HG03097 (cell line): ENCODE measurements around the gene SSC5D.

Source experiments
- ATAC-seq: cut with Tn5 transposase; IDR thresholded peaks from one replicate; pipeline ENCODE4 v1.9.1; 2021; ENCODE audit not compliant: unreplicated experiment, low FRiP score

Gene SSC5D

DNA sequence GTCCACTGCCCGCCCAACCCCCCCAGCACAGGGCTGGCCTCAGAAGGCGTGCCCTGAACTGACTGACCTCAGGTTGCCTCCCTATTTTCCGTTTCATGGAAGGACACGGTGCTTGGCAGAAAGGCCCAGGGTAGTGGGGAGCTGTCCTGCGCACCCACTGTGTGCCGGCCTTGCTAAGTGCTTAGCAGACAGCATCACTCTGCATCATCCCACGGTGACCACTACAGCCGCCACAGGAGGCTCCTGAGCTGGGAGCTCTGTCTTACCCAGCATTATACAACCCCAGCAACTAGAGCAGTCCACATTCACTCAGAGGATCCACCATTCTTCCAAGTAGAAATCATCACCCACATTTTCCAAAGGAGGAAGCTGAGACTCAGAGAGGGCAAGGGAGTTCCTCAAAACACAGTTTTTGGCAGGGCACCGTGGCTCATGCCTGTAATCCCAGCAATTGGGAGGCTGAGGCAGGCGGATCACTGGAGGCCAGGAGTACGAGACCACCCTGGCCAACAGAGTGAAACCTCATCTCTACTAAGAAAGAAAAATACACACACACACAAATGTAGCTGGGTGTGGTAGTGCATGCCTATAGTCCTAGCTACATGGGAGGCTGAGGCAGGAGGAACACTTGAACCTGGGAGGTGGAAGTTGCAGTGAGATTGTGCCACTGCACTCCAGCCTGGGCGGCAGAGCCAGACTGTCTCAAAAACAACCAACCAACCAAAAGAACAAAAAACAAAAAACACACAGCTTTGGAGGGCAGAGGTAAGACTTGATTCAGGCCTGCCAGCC is 47.1 kb downstream of the SSC5D start:
- no peak for ATAC-seq

DNA sequence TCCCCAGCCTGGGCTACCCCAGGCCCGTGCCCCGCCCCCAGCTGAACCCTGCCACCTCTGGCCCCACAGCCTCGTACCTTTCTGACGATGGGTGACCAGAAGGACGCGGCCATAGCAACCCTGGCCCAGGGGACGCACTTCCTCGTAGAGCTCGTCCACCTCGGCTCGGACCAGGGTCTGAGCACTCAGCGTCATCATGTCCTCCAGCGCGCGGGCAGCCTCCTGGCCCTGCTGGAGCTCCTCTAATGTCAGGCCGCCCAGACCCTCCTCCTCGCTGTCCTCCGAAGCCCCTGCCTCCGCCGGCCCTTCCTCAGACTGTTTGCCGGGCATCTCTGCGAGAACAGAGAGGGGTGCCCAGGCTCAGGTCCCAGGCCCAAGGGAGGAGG is 47.7 kb downstream of the SSC5D start:
- no peak for ATAC-seq

DNA sequence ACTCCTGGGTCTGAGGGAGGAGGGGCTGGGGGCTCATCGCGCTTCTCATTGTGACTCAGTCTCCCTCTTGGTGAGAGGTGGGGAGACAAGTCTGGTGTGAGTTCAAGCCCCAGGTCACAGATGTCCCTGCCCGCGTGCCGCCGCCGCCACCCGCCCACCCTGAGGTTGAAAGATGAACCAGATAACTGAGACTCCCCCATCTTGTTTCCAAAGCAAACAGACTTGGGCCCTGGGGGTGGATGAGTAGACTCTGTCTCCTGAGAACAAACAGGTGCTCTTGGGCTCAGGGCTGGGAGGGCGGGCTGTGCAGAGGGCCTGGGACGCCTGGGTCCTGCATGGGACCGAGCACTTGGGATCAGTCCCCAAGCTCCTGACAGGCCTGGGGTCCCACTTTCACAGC is 48.1 kb downstream of the SSC5D start:
- ATAC-seq = no peak

DNA sequence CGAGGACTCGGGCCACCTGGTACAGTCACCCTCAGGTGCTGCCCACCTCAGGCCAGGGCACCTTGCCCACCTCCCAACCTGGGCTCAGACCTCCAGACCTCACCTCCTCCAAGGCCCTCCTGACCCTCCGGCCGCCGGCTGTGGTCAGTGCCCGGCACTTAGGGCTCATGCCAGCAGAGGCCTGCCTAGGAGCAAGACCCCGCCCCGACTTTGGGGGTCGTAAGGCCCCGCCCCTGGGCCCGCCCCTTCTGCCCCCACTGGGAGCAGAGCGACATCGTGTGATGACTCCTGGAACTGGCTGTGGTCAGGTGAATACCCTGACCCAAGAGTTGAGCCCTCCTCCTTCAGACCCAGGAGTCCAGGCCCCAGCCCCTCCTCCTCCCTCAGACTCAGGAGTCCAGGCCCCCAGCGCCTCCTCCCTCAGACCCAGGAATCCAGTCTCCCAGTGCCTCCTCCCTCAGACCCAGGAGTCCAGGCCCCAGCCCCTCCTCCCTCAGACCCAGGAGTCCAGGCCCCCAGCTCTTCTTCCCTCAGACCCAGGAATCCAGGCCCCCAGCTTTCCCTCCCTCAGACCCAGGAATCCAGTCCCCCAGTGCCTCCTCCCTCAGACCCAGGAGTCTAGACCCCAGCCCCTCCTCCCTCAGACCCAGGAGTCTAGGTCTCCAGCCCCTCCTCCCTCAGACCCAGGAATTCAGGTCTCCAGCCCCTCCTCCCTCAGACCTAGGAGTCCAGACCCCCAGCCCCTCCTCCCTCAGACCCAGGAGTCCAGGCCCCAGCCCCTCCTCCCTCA is 48.9 kb downstream of the SSC5D start, which contains the start of gene SBK2:
TSS of gene SBK2 (minus strand) at position 183 of the 790 bp plus-strand sequence. CDS start 839 bp downstream, outside the sequence.
- no peak for ATAC-seq

DNA sequence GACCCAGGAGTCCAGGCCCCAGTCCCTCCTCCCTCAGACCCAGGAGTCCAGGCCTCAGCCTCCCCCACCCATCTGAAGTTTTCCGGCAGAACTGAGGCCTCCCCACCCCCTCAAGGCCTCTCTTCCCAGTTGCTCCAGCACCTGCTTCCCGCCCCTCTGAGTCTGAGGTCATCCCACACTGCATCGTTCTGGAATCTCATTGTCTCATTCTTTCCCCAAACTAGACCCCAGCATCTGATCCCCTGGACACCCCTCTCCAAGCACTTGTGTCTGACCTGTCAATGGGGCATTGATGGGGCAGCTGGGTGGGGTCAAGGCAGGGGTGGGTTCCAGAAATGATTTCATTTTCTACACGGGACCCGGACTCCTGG is 49.5 kb downstream of the SSC5D start:
- no peak for ATAC-seq

DNA sequence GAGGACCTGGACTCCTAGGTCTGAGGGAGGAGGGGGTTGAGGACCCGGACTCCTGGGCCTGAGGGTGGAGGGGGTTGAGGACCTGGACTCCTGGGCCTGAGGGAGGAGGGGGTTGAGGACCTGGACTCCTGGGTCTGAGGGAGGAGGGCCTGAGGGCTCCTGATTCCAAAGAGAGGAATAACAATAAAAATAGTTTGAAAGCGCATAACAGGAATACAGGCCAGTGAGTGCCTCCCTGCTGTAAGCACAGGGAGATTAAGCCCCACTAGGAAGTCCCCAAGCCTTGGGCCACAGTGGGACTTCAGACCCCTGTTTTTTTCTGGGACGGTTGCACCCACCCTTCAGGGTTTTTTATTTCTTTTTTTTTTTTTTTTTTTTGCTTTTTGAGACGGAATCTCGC is 49.9 kb downstream of the SSC5D start:
- ATAC-seq = no peak

DNA sequence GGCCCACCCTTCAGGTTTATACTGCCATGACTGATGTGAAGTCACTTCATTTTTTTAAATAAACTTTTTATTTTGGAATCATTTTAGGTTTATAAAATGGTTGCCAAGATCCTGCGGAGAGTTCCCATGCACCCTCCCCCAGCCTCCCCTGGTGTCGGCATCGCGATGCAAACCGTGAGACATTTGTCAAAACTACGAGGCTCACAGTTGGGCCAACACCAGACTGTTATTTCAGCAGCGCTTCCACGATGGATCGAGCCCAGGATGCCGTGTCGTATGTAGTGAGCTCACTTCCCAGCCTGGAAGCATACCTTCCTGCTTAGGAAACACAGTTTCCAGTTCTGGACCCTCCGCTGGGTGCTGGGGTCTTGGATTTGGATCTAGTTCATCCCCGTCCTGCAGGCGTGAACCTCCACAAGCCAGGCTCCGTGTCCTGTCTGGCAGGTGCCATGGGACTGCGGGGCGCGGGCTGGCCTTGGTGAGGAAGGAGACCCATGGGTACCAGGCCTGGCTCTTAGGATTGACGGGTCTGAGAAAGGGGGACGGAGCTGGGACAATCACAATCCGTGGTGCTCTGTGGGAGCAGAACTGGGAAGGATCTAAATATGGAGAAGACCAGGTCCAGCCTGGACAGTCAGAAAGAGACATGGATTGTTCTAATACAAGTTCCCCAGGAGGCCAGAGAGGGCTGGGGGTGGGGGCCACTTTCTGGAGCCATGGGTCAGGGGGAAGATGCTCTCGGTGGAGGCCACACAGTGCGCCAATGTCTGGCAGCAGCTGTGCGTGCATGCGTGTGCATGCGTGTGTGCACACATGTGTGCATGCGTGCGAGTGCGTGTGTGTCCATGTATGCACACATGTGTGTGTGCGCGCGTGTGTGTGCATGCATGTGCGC is 51.1 kb downstream of the SSC5D start:
- ATAC-seq = no peak

DNA sequence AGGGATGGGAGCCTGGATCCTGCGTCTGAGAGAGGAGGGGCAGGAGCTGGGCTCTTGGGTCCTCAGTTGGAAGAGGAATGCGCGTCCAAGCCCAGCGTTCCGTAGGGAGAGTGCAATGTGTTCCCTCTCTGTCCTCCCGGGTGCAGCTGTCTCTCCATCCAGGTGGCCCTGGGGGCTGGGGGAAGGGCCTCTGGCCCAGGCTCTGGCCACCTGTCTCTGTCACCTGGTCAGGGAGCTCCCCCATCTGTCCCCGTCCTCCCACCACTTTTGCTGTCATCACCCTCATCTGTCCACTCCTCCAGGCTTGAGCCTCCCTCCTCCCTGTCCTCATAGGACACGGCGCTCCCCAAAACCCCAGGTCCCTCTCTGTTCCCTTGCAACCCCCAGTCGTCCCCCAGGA is 52.4 kb downstream of the SSC5D start:
- no peak for ATAC-seq

DNA sequence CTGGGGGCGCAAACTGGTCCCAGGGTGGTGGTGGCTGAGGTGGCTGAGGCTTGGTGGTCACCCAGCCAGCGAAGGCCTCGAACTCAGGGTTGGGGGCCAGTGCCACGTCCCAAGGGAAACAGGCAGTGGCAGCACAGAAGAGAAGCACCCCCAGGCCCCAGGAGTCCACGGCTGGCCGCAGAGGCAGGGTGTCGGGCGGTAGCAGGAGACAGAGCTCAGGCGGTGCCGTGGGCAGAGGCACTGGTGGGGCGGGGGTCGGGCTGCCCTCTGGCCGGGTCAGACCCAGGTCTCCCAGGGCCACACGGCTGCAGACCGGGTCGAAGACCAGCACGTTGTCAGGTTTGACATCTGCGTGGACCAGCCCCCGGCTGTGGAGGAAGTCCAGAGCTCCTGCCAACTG is 52.9 kb downstream of the SSC5D start:
- ATAC-seq = no peak

DNA sequence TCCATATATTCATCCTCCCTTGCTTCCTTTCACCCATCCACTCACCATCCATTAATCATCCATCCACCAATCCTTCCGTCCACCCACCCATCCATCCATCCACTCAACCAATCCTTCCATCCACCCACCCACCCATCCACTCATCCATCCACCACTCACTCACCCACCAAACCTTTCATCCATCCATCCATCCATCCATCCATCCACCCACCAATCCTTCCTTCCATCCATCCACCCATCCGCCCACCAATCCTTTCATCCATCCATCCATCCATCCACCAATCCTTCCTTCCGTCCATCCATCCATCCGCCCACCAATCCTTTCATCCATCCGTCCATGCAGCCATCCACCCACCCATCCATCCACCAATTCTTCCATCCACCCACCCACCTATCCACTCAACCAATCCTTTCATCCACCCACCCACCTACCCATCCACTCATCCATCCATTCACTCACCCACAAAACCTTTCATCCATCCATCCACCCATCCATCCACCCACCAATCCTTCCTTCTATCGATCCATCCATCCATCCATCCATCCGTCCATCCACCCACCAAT is 54.1 kb downstream of the SSC5D start:
- no peak for ATAC-seq

DNA sequence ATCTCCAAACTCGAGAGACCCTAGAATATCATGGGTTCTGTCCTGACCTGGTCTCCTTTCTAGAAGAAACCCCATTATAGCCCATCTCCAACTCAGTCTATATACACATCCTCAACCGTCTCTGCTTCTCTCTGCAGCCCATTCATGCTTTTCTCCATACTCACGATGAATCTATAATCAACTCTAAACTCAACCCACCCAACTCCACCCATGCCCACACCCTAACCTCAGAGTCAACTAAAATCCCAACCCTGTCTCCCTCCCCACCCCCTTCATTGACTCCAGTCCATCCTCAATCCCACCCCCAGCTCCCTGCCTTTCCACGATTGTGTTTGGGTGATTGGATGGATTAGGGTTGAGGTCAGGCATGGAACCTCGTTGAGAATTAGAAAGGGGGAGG is 55.3 kb downstream of the SSC5D start:
- no peak for ATAC-seq

DNA sequence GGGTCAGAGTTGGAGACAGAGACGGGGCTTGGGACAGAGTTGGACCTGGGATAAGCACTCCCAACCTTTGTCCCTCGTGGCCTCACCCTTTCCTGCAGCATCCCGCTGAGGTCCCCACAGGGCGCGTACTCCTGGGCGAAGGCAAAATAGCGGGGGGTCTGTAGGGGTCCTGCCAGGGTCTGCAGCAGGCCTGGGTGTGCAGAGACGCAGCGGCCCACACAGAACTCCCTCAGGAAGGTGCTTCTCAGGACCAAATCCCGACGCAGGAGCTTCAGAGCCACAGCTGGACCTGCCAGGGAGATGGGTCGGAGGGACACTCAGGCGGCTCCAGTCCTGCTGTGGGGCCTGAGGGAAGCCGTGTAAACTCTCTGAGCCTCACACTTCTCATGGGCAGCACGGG is 55.8 kb downstream of the SSC5D start:
- ATAC-seq = no peak

DNA sequence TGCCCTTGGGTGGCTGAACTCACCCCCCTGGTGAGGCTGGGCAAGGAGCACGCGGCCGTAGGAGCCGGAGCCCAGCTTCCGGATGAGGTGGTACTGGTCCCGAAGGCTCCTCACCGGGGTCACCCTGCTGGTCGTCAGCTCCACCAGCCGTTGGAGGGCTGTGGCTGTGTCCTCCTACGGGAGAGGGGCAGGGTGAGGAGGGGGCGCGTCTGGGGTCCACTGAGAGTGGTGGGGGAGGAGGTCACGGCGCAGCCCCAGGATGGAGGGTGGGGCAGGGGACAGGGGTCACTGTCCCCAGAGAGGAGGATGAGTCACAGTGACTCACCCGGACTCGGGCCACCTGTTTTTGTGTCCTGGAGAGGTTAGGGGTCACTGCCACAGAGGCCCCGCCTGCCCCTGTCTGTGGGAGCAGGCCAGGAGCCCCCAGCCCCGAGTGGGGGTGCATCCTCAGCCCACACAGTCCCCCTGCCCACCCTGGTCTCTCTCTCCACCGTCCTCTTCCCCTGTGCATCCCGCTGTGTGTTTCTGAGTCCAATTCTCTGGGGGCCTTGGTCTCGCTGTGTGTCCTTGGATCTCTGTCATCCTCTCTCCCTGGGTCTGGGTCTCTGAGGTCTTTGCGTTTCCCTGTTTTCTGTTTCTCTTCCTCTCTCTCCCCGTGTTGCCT is 56.7 kb downstream of the SSC5D start:
- no peak for ATAC-seq

DNA sequence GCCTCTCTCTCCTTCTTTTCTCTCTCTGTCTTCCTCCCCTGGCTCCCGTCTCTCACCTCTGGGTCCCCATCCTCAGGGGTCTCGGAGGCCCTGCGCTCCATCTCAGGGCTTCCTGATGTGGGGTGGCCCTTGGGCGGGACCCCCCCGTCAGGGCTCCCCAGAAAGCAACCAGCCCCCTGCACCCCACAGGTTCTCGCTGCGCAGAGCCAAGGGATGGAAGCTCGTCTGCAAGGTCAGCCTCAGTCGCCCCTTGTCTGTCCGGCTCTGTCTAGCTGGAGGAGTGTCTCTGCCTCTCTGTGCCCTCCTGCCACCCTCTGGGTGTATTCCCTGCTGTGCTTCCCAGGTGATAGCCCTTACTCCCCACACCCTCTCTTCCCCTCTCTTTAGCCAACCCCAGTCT is 57.2 kb downstream of the SSC5D start, which contains the start of gene SBK3:
TSS of gene SBK3 (minus strand) at position 101 of the 400 bp plus-strand sequence. CDS start at position 101, 0 bp downstream.
- ATAC-seq = no peak

DNA sequence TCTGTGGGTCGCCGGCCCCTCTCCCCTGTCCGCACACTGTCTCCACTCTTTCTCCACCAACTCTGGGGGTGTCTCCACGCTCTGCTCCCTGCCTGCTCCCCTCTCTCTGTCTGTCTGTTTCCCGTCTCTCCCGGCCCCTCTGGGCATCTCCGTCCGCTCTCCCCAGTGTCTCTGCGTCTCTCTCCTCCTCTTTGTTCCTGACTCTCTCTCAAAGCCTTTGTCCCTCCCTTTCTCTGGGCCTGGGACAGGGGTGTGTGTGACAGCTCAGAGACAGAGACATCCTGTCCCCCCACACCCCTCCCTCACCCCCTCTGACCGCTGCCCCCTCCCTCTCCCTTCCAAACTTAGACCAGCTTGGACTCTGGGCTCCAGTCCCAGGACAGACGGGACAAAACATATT is 57.8 kb downstream of the SSC5D start:
- no peak for ATAC-seq

DNA sequence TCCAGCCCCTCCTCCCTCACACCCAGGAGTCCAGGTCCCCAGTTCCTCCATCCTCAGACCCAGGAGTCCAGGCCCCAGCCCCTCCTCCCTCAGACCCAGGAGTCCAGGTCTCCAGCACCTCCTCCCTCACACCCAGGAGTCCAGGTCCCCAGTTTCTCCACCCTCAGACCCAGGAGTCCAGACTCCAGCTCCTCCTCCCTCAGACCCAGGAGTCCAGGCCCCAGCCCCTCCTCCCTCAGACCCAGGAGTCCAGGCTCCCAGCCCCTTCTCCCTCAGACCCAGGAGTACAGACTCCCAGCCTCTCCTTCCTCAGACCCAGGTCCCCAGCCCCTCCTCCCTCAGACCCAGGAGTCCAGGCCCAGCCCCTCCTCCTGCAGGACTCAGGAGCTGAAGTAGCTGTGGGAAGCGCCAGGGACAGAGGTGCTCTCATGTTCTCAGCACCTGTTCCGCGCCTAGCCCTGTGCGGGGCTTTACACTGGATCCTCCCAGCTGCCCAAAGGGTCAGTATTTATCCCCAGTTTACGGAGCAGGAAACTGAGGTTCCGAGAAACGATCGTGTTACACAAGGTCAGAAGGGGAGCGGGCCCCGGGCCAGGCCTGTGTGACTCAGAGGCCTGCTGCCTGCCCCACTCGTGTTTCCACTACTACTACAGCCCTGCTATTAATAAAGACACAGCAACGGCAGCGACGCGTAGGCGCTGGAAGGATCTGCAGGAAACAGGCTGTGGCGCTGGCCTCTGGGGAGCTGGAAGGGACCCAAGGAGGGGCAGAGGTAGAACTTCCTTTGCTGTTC is 58.8 kb downstream of the SSC5D start:
- no peak for ATAC-seq

DNA sequence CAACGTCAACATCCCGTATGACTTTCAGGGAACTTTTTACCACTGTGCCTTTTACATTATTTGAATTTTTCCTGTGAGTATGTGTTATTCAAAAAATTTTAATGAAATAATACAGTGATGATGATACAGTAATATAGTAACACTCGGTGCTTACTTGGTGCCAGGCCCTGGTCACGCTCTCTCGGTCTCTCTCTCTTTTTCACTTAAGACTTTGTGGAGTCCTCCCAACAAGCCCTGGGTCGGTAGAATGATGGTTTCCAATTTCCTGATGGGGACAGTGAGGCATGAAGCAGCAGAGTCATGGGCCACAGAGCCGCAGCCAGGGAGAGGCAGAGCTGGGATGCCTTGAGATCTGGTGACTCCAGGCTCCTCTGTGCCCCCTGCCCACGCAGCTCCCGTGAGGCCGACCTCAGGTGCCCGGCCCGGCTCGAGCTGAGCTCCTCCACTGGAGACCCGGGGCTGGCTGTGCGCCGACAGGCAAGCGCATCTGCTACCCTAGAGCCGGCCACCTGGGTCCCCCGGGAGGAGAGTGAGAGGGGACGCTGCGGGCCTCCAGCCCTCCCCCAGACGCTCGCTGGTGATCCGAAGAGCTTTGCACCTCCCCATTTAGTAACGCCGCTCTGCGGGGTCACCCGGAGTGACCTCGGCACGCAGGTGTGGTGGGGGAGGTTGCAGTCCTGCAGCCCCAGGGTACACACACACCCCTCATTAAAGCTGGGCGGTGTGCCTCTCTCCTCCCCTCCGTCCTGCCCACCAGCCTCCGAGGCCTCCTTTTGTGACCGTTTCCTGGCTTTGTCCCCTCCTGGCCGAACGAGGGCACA is 61.5 kb downstream of the SSC5D start:
- ATAC-seq = no peak

DNA sequence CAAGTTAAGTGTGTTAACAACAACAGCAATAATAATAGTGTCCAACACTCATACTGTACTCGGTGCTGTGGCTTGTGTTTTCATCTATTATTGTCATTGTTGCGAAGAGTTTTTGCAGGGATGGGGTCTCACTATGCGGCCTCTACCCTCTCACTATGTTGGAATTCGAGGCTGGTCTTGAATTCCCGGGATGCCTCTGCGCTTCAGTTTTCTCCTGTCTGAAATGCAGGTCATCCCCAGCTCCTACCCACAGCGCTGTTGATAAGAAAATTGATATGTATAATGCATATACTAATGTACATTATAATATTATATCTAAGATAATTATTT is 62.0 kb downstream of the SSC5D start:
- no peak for ATAC-seq

DNA sequence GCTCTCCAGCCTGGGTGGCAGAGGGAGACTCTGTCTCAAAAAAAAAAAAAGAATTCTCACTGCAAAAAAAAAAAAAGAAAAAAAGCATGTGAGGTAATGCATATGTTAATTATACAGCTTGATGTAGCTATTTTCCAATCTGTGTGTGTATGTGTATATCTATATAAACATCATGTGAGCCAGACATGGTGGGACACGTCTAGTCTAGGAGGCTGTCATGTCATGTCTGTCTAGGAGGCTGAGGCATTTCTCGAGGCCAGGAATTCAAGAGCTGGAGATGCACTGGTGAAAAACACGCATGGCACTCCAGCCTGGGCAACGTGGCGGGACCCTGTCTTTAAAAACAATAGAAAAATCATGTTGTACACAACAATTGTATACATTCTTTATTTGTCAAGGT is 64.0 kb downstream of the SSC5D start:
- ATAC-seq = no peak
